ENCODE results near the gene PIK3CB.
"Not testable (repeated sequence)": the region's sequence is repeated elsewhere in the genome, so short reads cannot be mapped to it uniquely, and the experiment has no call there.

PIK3CB gene

DNA sequence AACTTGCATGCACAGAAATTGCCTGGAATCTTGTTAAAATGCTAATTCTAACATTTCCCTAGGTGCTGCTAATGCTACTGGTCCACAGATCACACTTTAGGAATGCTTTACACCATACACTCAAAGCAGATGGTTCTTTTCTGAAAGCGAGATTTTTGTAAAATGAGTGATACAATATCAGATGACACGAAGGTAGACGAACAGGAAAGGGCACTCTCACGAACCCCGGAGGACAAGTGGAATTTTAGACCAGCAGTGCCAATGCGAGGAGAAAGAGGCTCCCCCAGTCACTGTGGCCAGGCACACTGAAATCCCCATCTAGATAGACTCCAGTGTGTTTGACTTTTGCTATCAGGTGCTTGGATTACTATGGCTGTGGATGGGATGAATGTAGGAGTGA, 205.2 kb downstream of the PIK3CB start:
- no peaks in the 10 kb centered on the region for H3K9me3 ChIP-seq (replicated peaks; ENCODE audit: low read length)
- no peaks in the 10 kb centered on the region for H3K27me3 ChIP-seq (ENCODE audit: control insufficient read depth, insufficient read depth, low read length)
- H3K9ac ChIP-seq (ENCODE audit: low read depth, low read length), result no peak overlapping the region
- H3K4me3 ChIP-seq (ENCODE audit: low read length), result no peak overlapping the region
- peaks cover 4% of the 10 kb centered on the region for H3K36me3 ChIP-seq (ENCODE audit: insufficient read depth, low read length)
- peaks cover 3% of the 10 kb centered on the region for H3K4me1 ChIP-seq (ENCODE audit: control insufficient read depth, insufficient read depth, low read length)
- no peak overlapping the region for H3K4me2 ChIP-seq (ENCODE audit: low read length)

DNA sequence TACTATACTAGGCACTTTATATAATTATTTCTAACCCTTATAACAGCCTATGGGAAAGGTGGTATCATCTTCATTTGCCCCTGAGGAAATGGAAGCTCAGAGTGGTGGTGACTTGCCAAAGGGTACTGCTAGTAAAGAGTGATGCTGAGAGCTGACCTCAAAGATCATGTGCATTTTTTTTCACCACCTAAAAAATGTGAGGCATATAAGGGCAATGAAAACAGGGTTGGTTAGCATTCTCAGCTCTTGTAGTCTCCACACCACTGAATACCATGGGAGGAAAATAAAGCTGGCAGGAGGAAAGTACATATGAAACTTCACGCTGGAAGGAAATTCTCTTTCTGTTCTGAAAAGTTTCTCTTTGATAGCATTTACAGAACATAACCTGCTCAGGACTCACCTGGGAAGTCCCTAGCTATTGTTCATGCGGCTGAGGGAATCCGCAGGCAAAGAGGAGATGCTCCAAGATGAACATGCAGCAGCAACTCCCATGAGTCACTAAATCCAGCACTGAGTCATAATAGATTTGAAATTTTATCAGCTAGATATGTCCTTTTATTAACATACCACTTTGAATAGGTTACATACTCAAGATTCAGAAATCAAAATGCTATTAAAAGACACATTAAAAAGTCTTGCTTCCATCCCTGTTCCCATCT, 208.9 kb downstream of the PIK3CB start:
- Histone ChIP-seq H3K9ac (ENCODE audit: low read depth, low read length) (no peak overlapping the region), H3K4me1 (ENCODE audit: control insufficient read depth, insufficient read depth, low read length) (peaks cover 3% of the 10 kb centered on the region), H3K4me3 (ENCODE audit: low read length) (no peak overlapping the region), H3K9me3 (replicated peaks; ENCODE audit: low read length) (no peaks in the 10 kb centered on the region), H3K36me3 (ENCODE audit: insufficient read depth, low read length) (peaks cover 3% of the 10 kb centered on the region), H3K27me3 (ENCODE audit: control insufficient read depth, insufficient read depth, low read length) (no peaks in the 10 kb centered on the region), H3K4me2 (ENCODE audit: low read length) (no peak overlapping the region)

DNA sequence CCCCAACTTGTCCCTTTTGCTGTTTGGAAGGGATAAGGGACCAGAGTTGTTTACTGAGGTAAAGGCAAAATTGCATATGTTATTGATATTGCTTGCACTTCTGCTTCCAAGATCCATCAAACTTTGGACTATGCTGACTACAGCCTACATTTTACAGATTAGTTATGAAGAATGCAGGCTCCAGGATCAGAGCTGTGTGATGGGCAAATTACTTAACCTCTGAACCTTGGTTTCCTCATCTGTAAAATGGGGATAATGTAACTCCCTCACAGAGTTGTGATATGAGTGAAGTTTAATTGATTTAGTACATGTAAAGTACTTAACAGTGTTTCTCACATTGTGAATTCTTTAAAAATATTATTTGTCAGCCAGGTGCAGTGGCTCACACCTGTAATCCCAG, 210.2 kb downstream of the PIK3CB start:
- no peak overlapping the region for H3K4me2 ChIP-seq (ENCODE audit: low read length)
- H3K4me3 ChIP-seq (ENCODE audit: low read length), result no peak overlapping the region
- H3K27me3 ChIP-seq (ENCODE audit: control insufficient read depth, insufficient read depth, low read length), result no peaks in the 10 kb centered on the region
- no peak overlapping the region for H3K9ac ChIP-seq (ENCODE audit: low read depth, low read length)
- H3K36me3 ChIP-seq (ENCODE audit: insufficient read depth, low read length), result peaks cover 3% of the 10 kb centered on the region
- H3K4me1 ChIP-seq (ENCODE audit: control insufficient read depth, insufficient read depth, low read length), result peaks cover 3% of the 10 kb centered on the region
- no peaks in the 10 kb centered on the region for H3K9me3 ChIP-seq (replicated peaks; ENCODE audit: low read length)

DNA sequence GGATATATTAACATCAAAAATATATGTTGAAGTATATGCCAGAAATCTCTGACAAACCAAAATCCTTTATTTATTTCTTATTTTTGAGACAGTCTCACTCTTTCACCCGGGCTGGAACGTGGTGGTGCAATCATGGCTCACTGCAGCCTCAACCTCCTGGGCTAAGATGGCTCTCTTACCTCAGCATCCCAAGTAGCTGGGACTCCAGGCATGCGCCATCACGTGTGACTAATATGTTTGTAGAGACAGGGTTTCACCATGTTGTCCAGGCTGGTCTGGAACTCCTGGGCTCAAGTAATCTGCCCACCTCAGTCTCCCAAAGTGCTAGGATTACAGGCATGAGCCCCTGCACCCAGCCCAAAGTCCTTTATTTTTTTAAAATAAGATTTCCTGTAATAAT, 214.3 kb downstream of the PIK3CB start:
- Histone ChIP-seq H3K9ac (ENCODE audit: low read depth, low read length) (no peak overlapping the region), H3K4me2 (ENCODE audit: low read length) (no peak overlapping the region), H3K36me3 (ENCODE audit: insufficient read depth, low read length) (peaks cover 3% of the 10 kb centered on the region), H3K4me3 (ENCODE audit: low read length) (no peak overlapping the region), H3K4me1 (ENCODE audit: control insufficient read depth, insufficient read depth, low read length) (no peaks in the 10 kb centered on the region), H3K9me3 (replicated peaks; ENCODE audit: low read length) (no peaks in the 10 kb centered on the region), H3K27me3 (ENCODE audit: control insufficient read depth, insufficient read depth, low read length) (no peaks in the 10 kb centered on the region)

DNA sequence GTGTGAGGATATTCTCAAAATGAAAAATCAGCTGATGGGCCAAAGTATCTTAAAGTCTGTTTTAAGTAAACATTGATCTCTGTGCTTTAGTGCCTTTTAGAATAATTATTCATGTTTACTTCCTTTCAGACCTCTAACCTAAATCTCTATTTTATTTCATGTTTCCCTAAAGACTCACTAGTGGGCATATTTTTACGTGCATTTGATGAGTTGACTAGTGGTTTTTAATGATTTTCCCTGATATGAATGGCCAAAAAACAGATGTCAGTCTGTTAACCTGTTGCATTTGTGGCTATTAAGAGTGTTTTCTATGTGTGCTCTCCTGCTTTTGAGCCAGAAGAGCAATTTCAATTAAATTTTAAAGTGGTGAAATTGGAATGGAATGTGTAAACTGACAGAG, 219.3 kb downstream of the PIK3CB start:
- Histone ChIP-seq H3K36me3 (ENCODE audit: insufficient read depth, low read length) (no peaks in the 10 kb centered on the region), H3K4me1 (ENCODE audit: control insufficient read depth, insufficient read depth, low read length) (no peaks in the 10 kb centered on the region), H3K4me3 (ENCODE audit: low read length) (no peak overlapping the region), H3K4me2 (ENCODE audit: low read length) (no peak overlapping the region), H3K9me3 (replicated peaks; ENCODE audit: low read length) (no peaks in the 10 kb centered on the region), H3K9ac (ENCODE audit: low read depth, low read length) (no peak overlapping the region), H3K27me3 (ENCODE audit: control insufficient read depth, insufficient read depth, low read length) (no peaks in the 10 kb centered on the region)

DNA sequence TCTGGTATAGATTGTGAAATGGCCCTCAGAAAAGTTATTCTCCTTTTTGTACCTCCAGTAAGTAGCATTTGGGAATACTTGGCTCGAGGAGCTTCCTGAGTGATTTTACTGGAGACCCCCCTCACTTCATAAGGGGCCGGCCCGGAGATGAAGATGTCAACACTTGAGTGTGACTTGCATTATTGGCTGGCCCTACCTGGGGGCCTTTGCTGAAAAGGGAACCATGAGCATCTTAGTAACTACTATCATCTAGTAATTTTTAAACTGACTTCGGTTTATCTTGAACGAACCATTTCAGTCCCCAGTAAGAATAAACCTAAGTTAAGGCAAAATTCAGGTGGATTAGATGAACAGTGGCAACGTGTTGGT, 224.8 kb downstream of the PIK3CB start:
- no peaks in the 10 kb centered on the region for H3K9me3 ChIP-seq (replicated peaks; ENCODE audit: low read length)
- H3K4me1 ChIP-seq (ENCODE audit: control insufficient read depth, insufficient read depth, low read length), result peaks cover 16% of the 10 kb centered on the region
- H3K4me2 ChIP-seq (ENCODE audit: low read length), result peak overlapping the region; percentile 94
- H3K4me3 ChIP-seq (ENCODE audit: low read length), result peak overlapping the region; percentile 82
- no peaks in the 10 kb centered on the region for H3K27me3 ChIP-seq (ENCODE audit: control insufficient read depth, insufficient read depth, low read length)
- peak overlapping the region; percentile 97 for H3K9ac ChIP-seq (ENCODE audit: low read depth, low read length)
- no peaks in the 10 kb centered on the region for H3K36me3 ChIP-seq (ENCODE audit: insufficient read depth, low read length)

DNA sequence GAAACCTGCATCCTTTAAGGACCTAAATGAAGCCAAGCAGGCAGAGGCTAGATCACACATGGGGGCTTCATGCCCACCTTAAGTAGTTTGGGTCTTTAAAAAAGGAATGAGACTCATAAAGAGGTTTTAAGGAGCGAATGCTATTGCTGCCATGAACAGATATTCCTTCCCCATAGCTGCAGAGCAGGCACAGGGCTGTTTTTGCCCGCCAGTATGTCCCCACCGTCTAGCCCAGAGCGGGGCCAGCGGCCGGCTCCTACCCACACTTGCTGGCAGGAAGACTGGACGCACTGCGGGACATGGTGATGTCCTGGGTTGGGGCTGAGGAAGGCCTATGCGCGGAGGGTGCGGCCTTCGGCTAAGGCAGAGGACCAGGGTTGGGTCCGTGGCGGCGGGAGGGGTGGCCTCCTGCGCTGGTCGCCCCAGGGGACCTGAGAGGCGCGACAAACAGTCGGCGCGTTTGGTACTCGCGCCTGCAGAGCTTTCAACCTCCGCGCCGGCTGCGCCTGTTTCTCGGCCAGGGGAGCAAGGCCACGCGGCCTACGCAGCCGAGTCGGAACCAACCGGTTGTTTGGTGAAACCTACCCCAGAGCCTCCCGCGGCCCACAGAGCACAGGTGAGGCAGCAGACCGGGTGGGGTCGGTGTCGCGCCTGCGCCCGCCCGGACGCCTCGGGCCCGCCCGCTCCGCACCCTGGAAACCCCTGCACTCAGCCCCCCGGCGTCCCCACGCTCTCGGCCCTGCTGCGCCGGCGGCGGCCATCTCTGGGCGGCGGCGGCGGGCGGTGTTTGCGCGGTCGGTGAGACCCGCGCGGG, 226.2 kb downstream of the PIK3CB start, which contains the start of gene FAIM:
FAIM (plus strand) TSS at position 450 of the 814 bp plus-strand sequence. CDS start 10,956 bp downstream, outside the sequence.
- Histone ChIP-seq H3K27me3 (ENCODE audit: control insufficient read depth, insufficient read depth, low read length) (no peaks in the 10 kb centered on the region), H3K9me3 (replicated peaks; ENCODE audit: low read length) (no peaks in the 10 kb centered on the region), H3K36me3 (ENCODE audit: insufficient read depth, low read length) (no peaks in the 10 kb centered on the region), H3K9ac (ENCODE audit: low read depth, low read length) (peak within 1 kb of the TSS; percentile 97), H3K4me3 (ENCODE audit: low read length) (peak within 1 kb of the TSS; percentile 82), H3K4me1 (ENCODE audit: control insufficient read depth, insufficient read depth, low read length) (peaks cover 16% of the 10 kb centered on the region), H3K4me2 (ENCODE audit: low read length) (peak within 1 kb of the TSS; percentile 94)

DNA sequence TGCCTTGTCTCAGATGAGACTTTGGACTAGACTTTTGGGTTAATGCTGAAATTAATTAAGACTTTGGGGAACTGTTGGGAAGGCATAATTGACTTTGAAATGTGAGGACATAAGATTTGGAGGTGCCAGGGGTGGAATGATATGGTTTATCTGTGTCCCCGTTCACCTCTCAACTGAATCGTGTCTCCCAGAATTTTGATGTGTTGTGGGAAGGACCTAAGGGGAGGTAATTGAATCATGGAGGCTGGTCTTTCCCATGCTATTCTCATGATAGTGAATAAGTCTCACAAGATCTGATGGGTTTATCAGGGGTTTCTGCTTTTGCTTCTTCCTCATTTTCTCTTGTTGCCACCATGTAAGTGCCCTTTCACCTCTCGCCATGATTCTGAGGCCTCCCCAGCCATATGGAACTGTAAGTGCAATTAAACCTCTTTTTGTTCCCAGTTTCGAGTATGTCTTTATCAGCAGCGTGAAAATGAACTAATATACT, 230.6 kb downstream of the PIK3CB start:
- not testable (repeated sequence) for H3K9me3 ChIP-seq (replicated peaks; ENCODE audit: low read length); H3K4me2 ChIP-seq (ENCODE audit: low read length); H3K36me3 ChIP-seq (ENCODE audit: insufficient read depth, low read length); H3K9ac ChIP-seq (ENCODE audit: low read depth, low read length); H3K27me3 ChIP-seq (ENCODE audit: control insufficient read depth, insufficient read depth, low read length); H3K4me1 ChIP-seq (ENCODE audit: control insufficient read depth, insufficient read depth, low read length); H3K4me3 ChIP-seq (ENCODE audit: low read length)

Measured in skeletal muscle satellite cell (primary cell).